Trophoblast cell (in vitro differentiated cells and primary cell): ENCODE measurements around the gene HDAC7. TPM values are rescaled to one million over a fixed set of nuclear protein-coding genes. Genes with fewer than 3 reads are reported as not detected.

Experiments
- DNase-seq, 2 donors: peaks; one replicate each; pipeline ENCODE4 v3.0.0-alpha.2; 2016
- H2AFZ ChIP-seq: 2 replicates; pipeline ENCODE4 v1.6.1; 2013; ENCODE audit warnings: low read length, moderate library complexity, mild to moderate bottlenecking; ENCODE audit not compliant: insufficient read depth, poor library complexity
- H2AK5ac ChIP-seq: 2 replicates; pipeline ENCODE4 v1.6.1; 2013; ENCODE audit warnings: mild to moderate bottlenecking, low read length
- H2BK120ac ChIP-seq: 2 replicates; pipeline ENCODE4 v1.6.1; 2013; ENCODE audit warnings: low read length, mild to moderate bottlenecking, moderate library complexity; ENCODE audit not compliant: insufficient read depth, poor library complexity
- H2BK12ac ChIP-seq: 2 replicates; pipeline ENCODE4 v1.6.1; 2013; ENCODE audit warnings: mild to moderate bottlenecking, low read length, moderate library complexity
- H2BK5ac ChIP-seq: 2 replicates; pipeline ENCODE4 v1.6.1; 2013; ENCODE audit warnings: low read length, low read depth, moderate library complexity, mild to moderate bottlenecking; ENCODE audit not compliant: poor library complexity
- H3K14ac ChIP-seq: 2 replicates; pipeline ENCODE4 v1.6.1; 2013; ENCODE audit warnings: mild to moderate bottlenecking, low read length
- H3K18ac ChIP-seq: 2 replicates; pipeline ENCODE4 v1.6.1; 2013; ENCODE audit warnings: mild to moderate bottlenecking, low read length
- H3K23ac ChIP-seq: 2 replicates; pipeline ENCODE4 v1.6.1; 2013; ENCODE audit warnings: low read length
- H3K27ac ChIP-seq: 2 replicates; pipeline ENCODE4 v1.5.1; 2013; ENCODE audit warnings: low read depth, mild to moderate bottlenecking, inconsistent platforms, low read length, moderate library complexity
- H3K27me3 ChIP-seq: 2 replicates; pipeline ENCODE4 v1.6.1; 2013; ENCODE audit warnings: inconsistent platforms, mild to moderate bottlenecking, low read length, moderate library complexity; ENCODE audit not compliant: insufficient read depth
- H3K36me3 ChIP-seq, 2 experiments: 1 replicate in 1 of 2; 2 replicates in 1 of 2; pipeline ENCODE4 v1.6.1; 2013; ENCODE audit warnings: low read length in 2 of 2, mild to moderate bottlenecking in 2 of 2, moderate library complexity in 1 of 2; ENCODE audit not compliant: insufficient read depth in 2 of 2, control insufficient read depth in 1 of 2
- H3K4ac ChIP-seq: 2 replicates; pipeline ENCODE4 v1.6.1; 2013; ENCODE audit warnings: low read depth, mild to moderate bottlenecking, low read length, moderate library complexity
- H3K4me1 ChIP-seq, 2 experiments: 1 replicate in 1 of 2; 2 replicates in 1 of 2; pipeline ENCODE4 v1.6.1; 2013; ENCODE audit warnings: low read length in 2 of 2, mild to moderate bottlenecking in 2 of 2, moderate library complexity in 1 of 2; ENCODE audit not compliant: insufficient read depth in 2 of 2, control insufficient read depth in 1 of 2
- H3K4me2 ChIP-seq: 2 replicates; pipeline ENCODE4 v1.6.1; 2013; ENCODE audit warnings: inconsistent platforms, mild to moderate bottlenecking, low read length, moderate library complexity
- H3K4me3 ChIP-seq: 2 replicates; pipeline ENCODE4 v1.5.1; 2013; ENCODE audit warnings: mild to moderate bottlenecking, low read depth, low read length, inconsistent platforms
- H3K79me1 ChIP-seq: one replicate; pipeline ENCODE4 v1.6.1; 2013; ENCODE audit warnings: low read length
- H3K79me2 ChIP-seq: 2 replicates; pipeline ENCODE4 v1.6.1; 2013; ENCODE audit warnings: low read length, mild to moderate bottlenecking; ENCODE audit not compliant: control insufficient read depth, insufficient read depth, poor library complexity
- H3K9ac ChIP-seq: 2 replicates; pipeline ENCODE4 v1.6.1; 2013; ENCODE audit warnings: mild to moderate bottlenecking, low read length
- H3K9me3 ChIP-seq: 2 replicates; pipeline ENCODE4 v1.6.1; 2013; ENCODE audit warnings: low read depth, mild to moderate bottlenecking, control low read depth, inconsistent platforms, low read length; ENCODE audit not compliant: insufficient read depth
- H4K12ac ChIP-seq: 2 replicates; pipeline ENCODE4 v1.6.1; 2013; ENCODE audit warnings: low read depth, mild to moderate bottlenecking, low read length, moderate library complexity
- H4K8ac ChIP-seq: 2 replicates; pipeline ENCODE4 v1.6.1; 2013; ENCODE audit warnings: low read depth, mild to moderate bottlenecking, low read length, moderate library complexity
- H4K91ac ChIP-seq: one replicate; pipeline ENCODE4 v1.6.1; 2013; ENCODE audit warnings: low read depth, mild to moderate bottlenecking, low read length, moderate library complexity
- WGBS: extraction: QIAGEN DNeasy Blood & Tissue Kit; methylation state at CpG from one replicate; pipeline ENCODE4 v1.1.7; 2013; ENCODE audit warnings: missing lambda C conversion rate; ENCODE audit not compliant: insufficient read length, insufficient coverage; ENCODE audit errors: extremely low coverage; 5-methylcytosine and 5-hydroxymethylcytosine counted together
- polyA plus RNA-seq: library from polyadenylated mRNA; stranded (reverse); fragments of 200-250 nt; gene quantifications from 2 replicates; pipeline ENCODE4 v1.2.3, GENCODE V29; 2013

Gene HDAC7
- 47.8 and 51.3 TPM in 2 replicates for polyA plus RNA-seq

DNA sequence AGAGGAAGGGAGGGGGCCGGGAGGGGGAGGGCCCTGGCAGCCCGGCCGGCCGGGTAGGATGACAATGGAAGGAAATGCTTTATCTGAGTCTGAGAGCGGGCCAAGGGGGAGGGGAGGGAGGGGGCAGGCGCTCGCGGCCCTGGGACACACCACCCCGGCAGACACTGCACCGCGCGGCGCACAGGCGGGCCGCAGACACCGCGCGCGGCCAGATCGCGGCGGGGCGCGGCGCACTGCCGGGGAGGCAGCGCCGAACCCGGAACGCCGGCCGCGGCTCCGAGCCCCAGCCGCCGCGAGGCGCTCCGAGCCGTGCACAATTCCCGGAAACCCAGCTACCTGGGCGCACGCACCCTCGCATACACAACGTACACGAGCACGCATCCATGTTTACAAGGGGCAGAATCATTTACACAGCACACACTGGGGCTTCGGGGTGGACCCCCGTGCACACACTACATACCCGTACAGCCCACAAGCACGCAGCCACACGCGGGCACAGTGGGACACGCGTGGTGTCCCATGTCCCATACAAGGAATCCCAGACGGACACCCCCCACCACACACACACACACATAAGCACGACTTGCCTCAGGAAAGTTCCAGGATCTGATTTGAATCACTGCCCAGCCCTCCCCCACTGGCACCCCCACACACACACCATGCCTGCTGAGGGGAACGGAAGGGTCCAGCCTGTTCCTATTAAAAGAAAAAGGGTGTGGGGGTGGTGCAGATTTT lies at the start of gene HDAC7:
Gene HDAC7, minus strand, starts transcription at position 8 of the 735 bp plus-strand sequence. CDS start 118 bp downstream, outside the sequence.
- no CpG with 5 or more reads among the region's 58 CpGs for WGBS

DNA sequence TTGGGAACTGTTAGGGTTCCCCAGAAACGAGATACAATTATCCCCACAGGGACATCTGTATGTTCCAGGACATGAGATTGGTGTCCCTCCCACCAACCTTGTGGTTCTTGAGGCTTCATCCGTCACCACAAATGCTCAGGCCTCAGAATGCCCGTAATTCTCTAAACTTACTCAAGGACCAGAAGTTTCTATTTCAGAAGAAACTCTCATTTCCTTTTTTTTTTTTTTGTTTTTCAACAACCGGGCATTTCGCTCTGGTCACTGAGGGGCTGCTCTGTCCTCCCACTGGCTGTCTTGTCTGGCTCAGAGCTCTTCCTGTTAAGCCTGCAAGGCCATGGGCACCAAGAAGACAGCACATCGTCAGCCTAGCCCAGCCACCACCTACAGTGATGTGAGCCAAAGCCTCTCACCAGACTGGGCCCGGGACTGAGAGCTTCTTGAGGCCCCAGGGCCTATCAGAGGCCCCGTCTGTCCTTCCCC lies 48.9 kb upstream of the HDAC7 start:
- Histone ChIP-seq H3K4me1 (peaks cover 5 to 6% of the 10 kb centered on the region in 2 experiments), H3K79me2 (no peaks in the 10 kb centered on the region), H2BK12ac (no peak overlapping the region), H3K36me3 (no peaks in the 10 kb centered on the region), H3K27me3 (no peaks in the 10 kb centered on the region), H4K12ac (no peak overlapping the region), H4K8ac (no peak overlapping the region), H3K9me3 (no peaks in the 10 kb centered on the region), H2AFZ (no peak overlapping the region), H3K23ac (no peak overlapping the region), H3K4me3 (no peak overlapping the region), H3K14ac (no peak overlapping the region), H3K27ac (no peak overlapping the region), H3K18ac (no peak overlapping the region), H4K91ac (no peak overlapping the region), H2AK5ac (no peak overlapping the region), H2BK120ac (no peak overlapping the region), H3K79me1 (no peaks in the 10 kb centered on the region), H2BK5ac (no peak overlapping the region), H3K4ac (no peak overlapping the region), H3K9ac (no peak overlapping the region), H3K4me2 (no peak overlapping the region)
- DNase-seq: no peak
- no CpG with 5 or more reads among the region's 8 CpGs for WGBS

More for the DNA sequence above, at the start of gene HDAC7:
- H3K14ac ChIP-seq: peak within 1 kb of the TSS; percentile 100
- peaks cover 4 to 5% of the 10 kb centered on the region in 2 experiments for H3K36me3 ChIP-seq
- H3K4me2 ChIP-seq: peak within 1 kb of the TSS; percentile 98
- H4K12ac ChIP-seq: peak within 1 kb of the TSS; percentile 79
- H2AFZ ChIP-seq: peak within 1 kb of the TSS; percentile 50
- peak within 1 kb of the TSS; percentile 96 for H3K18ac ChIP-seq
- H4K8ac ChIP-seq: peak within 1 kb of the TSS; percentile 86
- peak within 1 kb of the TSS; percentile 91 for H3K23ac ChIP-seq
- H3K79me2 ChIP-seq: peaks cover 42% of the 10 kb centered on the region
- DNase-seq: peak; percentile 66 to 72
- no peaks in the 10 kb centered on the region for H3K9me3 ChIP-seq
- H2BK5ac ChIP-seq: peak within 1 kb of the TSS; percentile 93
- peak within 1 kb of the TSS; percentile 93 for H2BK120ac ChIP-seq
- H3K4ac ChIP-seq: peak within 1 kb of the TSS; percentile 70
- peak within 1 kb of the TSS; percentile 85 for H2AK5ac ChIP-seq
- peaks cover 39% of the 10 kb centered on the region for H3K79me1 ChIP-seq
- no peaks in the 10 kb centered on the region for H3K27me3 ChIP-seq
- peak within 1 kb of the TSS; percentile 99 for H4K91ac ChIP-seq
- H3K27ac ChIP-seq: peak within 1 kb of the TSS; percentile 99
- peak within 1 kb of the TSS; percentile 97 for H3K9ac ChIP-seq
- peak within 1 kb of the TSS; percentile 84 for H3K4me3 ChIP-seq
- peaks cover 32 to 48% of the 10 kb centered on the region in 2 experiments for H3K4me1 ChIP-seq
- peak within 1 kb of the TSS; percentile 58 for H2BK12ac ChIP-seq

DNA sequence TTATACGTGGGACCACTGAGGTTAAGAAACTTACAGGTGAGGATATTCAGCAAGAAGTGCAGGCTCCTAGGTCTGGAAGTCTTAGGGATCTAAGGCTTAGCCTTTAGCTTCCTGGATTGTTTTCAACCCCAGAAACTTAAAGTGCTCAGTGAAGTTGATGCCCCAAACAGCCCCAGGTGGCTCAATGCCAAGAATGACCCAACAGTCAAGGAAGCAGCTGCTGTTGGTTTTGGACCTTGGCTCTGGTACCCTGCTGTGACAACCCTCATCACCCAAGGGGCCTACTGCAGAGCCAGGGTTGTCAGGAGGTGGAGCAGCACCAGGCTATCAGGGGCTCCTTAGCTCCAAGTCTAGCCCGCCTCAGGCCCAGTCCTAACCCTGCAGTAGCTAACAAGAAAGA lies 48.3 kb upstream of the HDAC7 start:
- Histone ChIP-seq H3K14ac (no peak overlapping the region), H4K12ac (no peak overlapping the region), H3K36me3 (no peaks in the 10 kb centered on the region), H3K27me3 (no peaks in the 10 kb centered on the region), H3K4me2 (no peak overlapping the region), H4K8ac (no peak overlapping the region), H3K4ac (no peak overlapping the region), H2BK12ac (no peak overlapping the region), H3K79me2 (no peaks in the 10 kb centered on the region), H3K79me1 (no peaks in the 10 kb centered on the region), H3K4me3 (no peak overlapping the region), H2BK120ac (no peak overlapping the region), H3K18ac (no peak overlapping the region), H3K23ac (no peak overlapping the region), H2BK5ac (no peak overlapping the region), H3K9ac (peak overlapping the region; percentile 5), H3K27ac (no peak overlapping the region), H2AFZ (no peak overlapping the region), H3K9me3 (no peaks in the 10 kb centered on the region), H4K91ac (no peak overlapping the region), H3K4me1 (peaks cover 5 to 6% of the 10 kb centered on the region in 2 experiments), H2AK5ac (no peak overlapping the region)
- DNase-seq: no peak
- WGBS: no CpG with 5 or more reads among the region's 2 CpGs

DNA sequence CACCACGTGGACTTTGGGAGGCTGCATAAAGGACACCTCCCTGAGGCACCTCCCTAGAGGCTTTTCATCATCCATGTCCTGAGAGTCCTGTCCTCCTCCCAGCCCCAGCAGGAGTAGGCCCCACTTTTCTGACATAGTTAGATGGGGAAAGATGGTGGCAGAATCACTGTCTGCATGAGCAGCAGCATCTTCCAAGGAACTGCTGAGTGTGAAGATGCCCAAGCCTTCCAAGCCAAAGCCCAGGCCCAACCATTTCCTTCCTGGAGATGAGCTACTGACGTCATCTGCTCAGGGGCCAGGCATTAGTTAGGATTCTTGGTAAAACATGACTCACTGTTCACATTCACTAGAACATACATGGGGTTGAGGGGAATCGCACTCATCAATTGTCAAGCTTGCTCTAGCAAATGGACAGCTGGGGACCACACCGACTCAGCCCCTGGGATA lies 47.8 kb upstream of the HDAC7 start:
- H3K18ac ChIP-seq: no peak overlapping the region
- DNase-seq: no peak
- no peaks in the 10 kb centered on the region for H3K27me3 ChIP-seq
- WGBS: no CpG with 5 or more reads among the region's 4 CpGs
- H2AFZ ChIP-seq: no peak overlapping the region
- H4K8ac ChIP-seq: no peak overlapping the region
- no peak overlapping the region for H3K9ac ChIP-seq
- H2BK5ac ChIP-seq: no peak overlapping the region
- H4K12ac ChIP-seq: no peak overlapping the region
- no peaks in the 10 kb centered on the region for H3K79me2 ChIP-seq
- H3K36me3 ChIP-seq: no peaks in the 10 kb centered on the region
- H3K4me1 ChIP-seq: peaks cover 5 to 6% of the 10 kb centered on the region in 2 experiments
- no peaks in the 10 kb centered on the region for H3K79me1 ChIP-seq
- H4K91ac ChIP-seq: no peak overlapping the region
- no peak overlapping the region for H3K27ac ChIP-seq
- H3K9me3 ChIP-seq: no peaks in the 10 kb centered on the region
- no peak overlapping the region for H2BK12ac ChIP-seq
- no peak overlapping the region for H3K4me3 ChIP-seq
- no peak overlapping the region for H3K4ac ChIP-seq
- no peak overlapping the region for H3K4me2 ChIP-seq
- H3K23ac ChIP-seq: no peak overlapping the region
- no peak overlapping the region for H2BK120ac ChIP-seq
- H2AK5ac ChIP-seq: no peak overlapping the region
- H3K14ac ChIP-seq: no peak overlapping the region
